Right lobe of liver (tissue), 4 donors: ENCODE data around the gene ZNF692.

Experiments
- CTCF ChIP-seq, 4 donors: fragments of 200-600 bp in 3 of 4; fragments of 450-650 bp in 1 of 4; IDR thresholded peaks; one replicate each; pipeline versions ENCODE4 v1.5.1 to v1.8.0; 2016 to 2022; ENCODE audit warnings: antibody characterized with exemption in 4 of 4, mild to moderate bottlenecking in 2 of 4
- POLR2A ChIP-seq: fragments of 450-650 bp; IDR thresholded peaks from one replicate; pipeline ENCODE4 v1.6.1; 2017; ENCODE audit warnings: antibody characterized with exemption, mild to moderate bottlenecking
- donor health status: DM: no; HTN: no; CAD: no.
- donor health status: DM: no; HTN: no; CAD: no.
- donor health status: DM: no; HTN: yes; CAD: no.

DNA sequence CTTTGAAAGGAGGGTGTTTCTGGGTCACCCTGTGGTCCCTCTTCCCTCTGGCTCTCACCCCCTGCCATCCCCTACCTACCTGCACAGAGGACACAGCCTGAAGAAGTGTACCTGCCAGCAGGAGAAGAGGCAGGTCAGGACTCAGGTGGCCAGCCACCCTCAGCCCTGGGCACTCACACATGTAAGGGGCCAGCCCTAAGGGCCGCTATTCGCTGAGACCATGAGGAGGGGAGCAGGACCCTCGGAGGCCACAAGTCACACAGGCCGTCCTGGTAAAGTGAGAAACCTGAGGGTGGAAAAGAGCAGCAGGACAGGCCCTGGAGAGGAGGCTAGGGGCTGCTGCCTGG, 1.2 kb downstream of the ZNF692 start:
- TF ChIP-seq CTCF (IDR thresholded peaks at IDR 0.05): no peak
- TF ChIP-seq POLR2A: no peak
